A549 (cell line): ENCODE results near the gene AMDHD2. TPM values are rescaled to one million over a fixed set of nuclear protein-coding genes. Genes with fewer than 3 reads are reported as not detected.

Experiments
- ATAC-seq, 2 experiments: fragments of 200-7000 bp in 1 of 2; fragments of >200 bp in 1 of 2; cut with Nextera tagmentation in 1 of 2; cut with Tn5 transposase in 1 of 2; 3 replicates each; pipeline versions ENCODE4 v1.8.0 to v1.9.1; 2018 to 2020; ENCODE audit warnings: mild to moderate bottlenecking in 1 of 2, moderate library complexity in 1 of 2
- CTCF ChIA-PET: fragments of 300-600 bp; sonication (Branson Sonifier 250); formaldehyde crosslinking; extraction: SDS; loops from one replicate; lab custom pipeline; 2021; ENCODE audit warnings: antibody characterized with exemption, inconsistent platforms; lab: Yijun Ruan, JAX
- POLR2A ChIA-PET: fragments of 350-600 bp; formaldehyde crosslinking; extraction: SDS; loops from one replicate; lab custom pipeline; 2021; ENCODE audit warnings: antibody characterized with exemption, inconsistent platforms; lab: Yijun Ruan, JAX
- DNase-seq, 2 experiments: peaks; one replicate each; pipeline versions ENCODE4 v3.0.0 to v3.0.0-alpha.2; 2011 to 2016; ENCODE audit warnings: low read depth in 1 of 2, low spot score in 1 of 2
- FAIRE-seq: peaks from 2 replicates; lab custom pipeline; 2011; peaks lifted over from hg19 to GRCh38; lab: Jason Lieb, UNC
- H3K27ac ChIP-seq, 2 experiments: fragments of >200 bp; sonication (Bioruptor Twin); formaldehyde crosslinking; 3 replicates each; pipeline ENCODE4 v1.5.1; 2016 to 2017
- H3K4me1 ChIP-seq: fragments of >200 bp; sonication (Bioruptor Twin); formaldehyde crosslinking; 3 replicates; pipeline ENCODE4 v1.6.1; 2016
- H3K4me2 ChIP-seq: fragments of >200 bp; sonication (Bioruptor Twin); formaldehyde crosslinking; 3 replicates; pipeline ENCODE4 v1.6.1; 2016
- H3K4me3 ChIP-seq: fragments of >200 bp; sonication (Bioruptor Twin); formaldehyde crosslinking; 3 replicates; pipeline ENCODE4 v1.5.1; 2016
- H3K9me3 ChIP-seq: fragments of >200 bp; sonication (Bioruptor Twin); formaldehyde crosslinking; 3 replicates; pipeline ENCODE4 v1.6.1; 2016
- CHD2 ChIP-seq: fragments of 150-350 bp; IDR thresholded peaks from 2 replicates; pipeline ENCODE4 v1.6.1; 2014; ENCODE audit warnings: low read length; ENCODE audit not compliant: partially characterized antibody
- E2F6 ChIP-seq: IDR thresholded peaks from 2 replicates; pipeline ENCODE4 v1.6.1; 2012; ENCODE audit warnings: low read depth, borderline replicate concordance
- FOSB ChIP-seq: fragments of 250-450 bp; sonication (Bioruptor Pico); IDR thresholded peaks from 2 replicates; pipeline ENCODE4 v1.5.0; 2020; ENCODE audit warnings: mild to moderate bottlenecking, moderate library complexity
- GATA3 ChIP-seq: IDR thresholded peaks from 2 replicates; pipeline ENCODE4 v1.6.1; 2012; ENCODE audit warnings: borderline replicate concordance
- HDAC2 ChIP-seq: fragments of 200-600 bp; sonication (generic); IDR thresholded peaks from 2 replicates; pipeline ENCODE4 v1.6.1; 2016
- HOXB13 ChIP-seq: fragments of 250-450 bp; sonication (Bioruptor Pico); IDR thresholded peaks from 2 replicates; pipeline ENCODE4 v1.5.0; 2020; ENCODE audit warnings: low read depth, mild to moderate bottlenecking, moderate library complexity
- JUN ChIP-seq, 2 experiments: fragments of >200 bp; sonication (Bioruptor Twin); formaldehyde crosslinking; IDR thresholded peaks; 2 replicates in 1 of 2; 3 replicates in 1 of 2; pipeline ENCODE4 v1.6.1; 2016 to 2017
- JUNB ChIP-seq: fragments of >200 bp; sonication (Bioruptor Twin); formaldehyde crosslinking; IDR thresholded peaks from 2 replicates; pipeline ENCODE4 v1.6.1; 2016
- MAX ChIP-seq: IDR thresholded peaks from 2 replicates; pipeline ENCODE4 v1.6.1; 2012
- NR3C1 ChIP-seq: fragments of >200 bp; sonication (Bioruptor Twin); formaldehyde crosslinking; IDR thresholded peaks from 3 replicates; pipeline ENCODE4 v1.6.1; 2017
- RCOR1 ChIP-seq: fragments of 150-350 bp; IDR thresholded peaks from 2 replicates; pipeline ENCODE4 v1.6.1; 2014; ENCODE audit warnings: antibody characterized with exemption, low read length, low read depth
- RFX5 ChIP-seq: fragments of 450-650 bp; IDR thresholded peaks from 2 replicates; pipeline ENCODE4 v1.7.1; 2014; ENCODE audit warnings: antibody characterized with exemption, mild to moderate bottlenecking, moderate library complexity
- RNF2 ChIP-seq: fragments of 200-600 bp; sonication (generic); IDR thresholded peaks from 2 replicates; pipeline ENCODE4 v1.6.1; 2016; ENCODE audit warnings: low read depth, mild to moderate bottlenecking, antibody characterized with exemption, moderate library complexity, borderline replicate concordance
- SREBF2 ChIP-seq: fragments of 450-650 bp; IDR thresholded peaks from 2 replicates; pipeline ENCODE4 v1.6.1; 2014; ENCODE audit warnings: mild to moderate bottlenecking, moderate library complexity
- TP53 ChIP-seq: fragments of 250-450 bp; sonication (Bioruptor Pico); IDR thresholded peaks from 2 replicates; pipeline ENCODE4 v1.5.0; 2021; ENCODE audit warnings: mild to moderate bottlenecking, moderate library complexity
- ZC3H11A ChIP-seq: fragments of 450-650 bp; IDR thresholded peaks from 2 replicates; pipeline ENCODE4 v1.6.1; 2014; ENCODE audit warnings: antibody characterized with exemption, mild to moderate bottlenecking
- WGBS: methylation state at CpG from one replicate; pipeline ENCODE4 v1.1.6; 2017; ENCODE audit errors: missing lambda C conversion rate; 5-methylcytosine and 5-hydroxymethylcytosine counted together
- polyA plus RNA-seq, 4 experiments: library from polyadenylated mRNA; depleted of rRNA in 3 of 4; stranded (reverse); fragments of >200 nt; fragmentation: RNase III in 1 of 4; extraction: RNeasy Plus Mini Kit Qiagen cat#74134 plus additional on column Dnase treatment in 1 of 4; gene quantifications; 2 replicates in 3 of 4; 3 replicates in 1 of 4; pipeline ENCODE4 v1.2.3, GENCODE V29; 2011 to 2017
- TF ChIP-seq, protein P1 (sequence below): fragments of 450-650 bp; IDR thresholded peaks from 2 replicates; pipeline ENCODE4 v1.6.1; 2014; ENCODE audit warnings: antibody characterized with exemption
- TF ChIP-seq, protein P2 (sequence below): IDR thresholded peaks from 2 replicates; pipeline ENCODE4 v1.6.1; 2012
- TF ChIP-seq, protein P3 (sequence below): fragments of >200 bp; sonication (Bioruptor Twin); formaldehyde crosslinking; IDR thresholded peaks from 2 replicates; pipeline ENCODE4 v1.6.1; 2016

Gene AMDHD2
- polyA plus RNA-seq, 2 of the 4 experiments (the other 2 are of a cell fraction), result 6.6 to 28.8 TPM

DNA sequence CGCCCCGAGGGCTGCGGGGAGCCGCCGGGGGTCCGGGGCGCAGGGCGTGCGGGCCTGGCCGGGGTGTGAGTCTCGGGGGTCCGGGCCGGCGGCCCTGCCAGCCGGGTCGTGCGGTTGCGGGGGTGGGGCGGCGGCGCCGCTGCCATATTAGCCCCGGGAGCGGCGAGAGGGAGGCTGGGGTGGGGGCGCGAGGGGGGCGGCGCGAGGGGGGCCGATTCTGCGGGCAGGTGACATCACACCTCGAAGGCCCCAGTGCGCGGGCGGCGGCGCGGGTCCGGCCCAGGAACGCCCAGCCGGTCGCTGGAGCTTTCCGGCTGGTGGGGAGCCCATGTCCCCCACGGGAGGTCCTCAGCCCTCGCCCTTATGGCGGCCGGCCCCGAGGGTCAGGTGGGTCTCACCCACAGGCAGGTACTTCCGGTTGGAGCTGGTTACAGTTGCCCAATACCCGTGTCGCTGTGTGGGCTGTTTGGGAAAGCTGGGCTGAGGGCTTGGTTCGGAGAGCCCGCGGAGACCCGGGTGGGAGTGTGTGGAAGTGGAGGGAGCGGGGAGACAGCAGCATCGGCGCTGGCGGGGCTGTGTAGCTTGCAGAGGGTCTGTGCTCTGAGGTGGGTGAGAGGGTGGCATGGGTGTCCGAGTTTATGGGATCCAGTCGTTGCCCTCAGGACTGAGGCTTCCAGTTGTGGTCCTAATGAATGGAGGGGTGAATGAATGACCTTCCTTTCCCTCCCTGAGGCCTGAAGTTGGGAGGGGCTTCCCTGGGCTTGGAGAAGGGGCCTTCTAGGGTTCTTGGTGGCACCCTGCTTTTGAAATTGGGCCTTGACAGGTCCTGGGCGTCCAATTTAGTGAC, 5.6 kb upstream of the AMDHD2 start:
- H3K4me3 ChIP-seq, result peak overlapping the region; percentile 84
- DNase-seq (no peak), FAIRE-seq (no peak)

GRCh38 chr16:2515180-2515851, 4.9 kb upstream of the AMDHD2 start:
- FAIRE-seq (no peak), DNase-seq (no peak), ATAC-seq (no peak)
- WGBS, result 85% methylated on average over 13 of the region's 14 CpGs
- H3K4me2 ChIP-seq, result peak overlapping the region; percentile 99
- ChIA-PET POLR2A (interaction anchor here (0.6 kb wide), 1 partner anchor 225 kb away, joined by 3 read pairs; no protein-coding TSS in a partner anchor), CTCF (interaction anchor here (0.5 to 8.0 kb wide), 7 partner anchors 14 to 527 kb away, joined by 3 to 91 read pairs (median 4); partner anchors contain the start of genes ABCA3, CCNF and CEMP1)
- H3K27ac ChIP-seq, result peak overlapping the region; percentile 98 to 99; a peak in 4 of 6 replicates
- peak overlapping the region; percentile 84 for H3K4me3 ChIP-seq
- H3K9me3 ChIP-seq, result no peaks in the 10 kb centered on the region
- TF ChIP-seq, protein P1, sequence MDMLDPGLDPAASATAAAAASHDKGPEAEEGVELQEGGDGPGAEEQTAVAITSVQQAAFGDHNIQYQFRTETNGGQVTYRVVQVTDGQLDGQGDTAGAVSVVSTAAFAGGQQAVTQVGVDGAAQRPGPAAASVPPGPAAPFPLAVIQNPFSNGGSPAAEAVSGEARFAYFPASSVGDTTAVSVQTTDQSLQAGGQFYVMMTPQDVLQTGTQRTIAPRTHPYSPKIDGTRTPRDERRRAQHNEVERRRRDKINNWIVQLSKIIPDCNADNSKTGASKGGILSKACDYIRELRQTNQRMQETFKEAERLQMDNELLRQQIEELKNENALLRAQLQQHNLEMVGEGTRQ, result no peak
- TF ChIP-seq, protein P2, sequence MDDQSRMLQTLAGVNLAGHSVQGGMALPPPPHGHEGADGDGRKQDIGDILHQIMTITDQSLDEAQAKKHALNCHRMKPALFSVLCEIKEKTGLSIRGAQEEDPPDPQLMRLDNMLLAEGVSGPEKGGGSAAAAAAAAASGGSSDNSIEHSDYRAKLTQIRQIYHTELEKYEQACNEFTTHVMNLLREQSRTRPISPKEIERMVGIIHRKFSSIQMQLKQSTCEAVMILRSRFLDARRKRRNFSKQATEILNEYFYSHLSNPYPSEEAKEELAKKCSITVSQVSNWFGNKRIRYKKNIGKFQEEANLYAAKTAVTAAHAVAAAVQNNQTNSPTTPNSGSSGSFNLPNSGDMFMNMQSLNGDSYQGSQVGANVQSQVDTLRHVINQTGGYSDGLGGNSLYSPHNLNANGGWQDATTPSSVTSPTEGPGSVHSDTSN, result no peak
- no peak for TF ChIP-seq HDAC2
- no peak for TF ChIP-seq JUNB
- no peak for TF ChIP-seq ZC3H11A
- peaks cover 39% of the 10 kb centered on the region for H3K4me1 ChIP-seq

More for the DNA sequence above, 5.6 kb upstream of the AMDHD2 start:
- peaks cover 35% of the 10 kb centered on the region for H3K4me1 ChIP-seq
- peak overlapping the region; percentile 98 to 99 for H3K27ac ChIP-seq
- POLR2A ChIA-PET, result no interaction called here
- TF ChIP-seq TP53, result 0 out of 2 replicates have a peak, but pooled peaks have one; percentile 16
- TF ChIP-seq, protein P3, sequence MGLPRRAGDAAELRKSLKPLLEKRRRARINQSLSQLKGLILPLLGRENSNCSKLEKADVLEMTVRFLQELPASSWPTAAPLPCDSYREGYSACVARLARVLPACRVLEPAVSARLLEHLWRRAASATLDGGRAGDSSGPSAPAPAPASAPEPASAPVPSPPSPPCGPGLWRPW, result no peak
- TF ChIP-seq, all 56 proteins: peak for 1
- Histone ChIP-seq H3K9me3 (no peaks in the 10 kb centered on the region), H3K4me2 (peak overlapping the region; percentile 99)
- 12% methylated on average over 14 of the region's 63 CpGs for WGBS
- ATAC-seq, result no peak
- CTCF ChIA-PET, result interaction anchor here (0.7 to 8.0 kb wide), 4 partner anchors 13 to 158 kb away, joined by 3 to 91 read pairs (median 6); partner anchors contain the start of gene CEMP1

DNA sequence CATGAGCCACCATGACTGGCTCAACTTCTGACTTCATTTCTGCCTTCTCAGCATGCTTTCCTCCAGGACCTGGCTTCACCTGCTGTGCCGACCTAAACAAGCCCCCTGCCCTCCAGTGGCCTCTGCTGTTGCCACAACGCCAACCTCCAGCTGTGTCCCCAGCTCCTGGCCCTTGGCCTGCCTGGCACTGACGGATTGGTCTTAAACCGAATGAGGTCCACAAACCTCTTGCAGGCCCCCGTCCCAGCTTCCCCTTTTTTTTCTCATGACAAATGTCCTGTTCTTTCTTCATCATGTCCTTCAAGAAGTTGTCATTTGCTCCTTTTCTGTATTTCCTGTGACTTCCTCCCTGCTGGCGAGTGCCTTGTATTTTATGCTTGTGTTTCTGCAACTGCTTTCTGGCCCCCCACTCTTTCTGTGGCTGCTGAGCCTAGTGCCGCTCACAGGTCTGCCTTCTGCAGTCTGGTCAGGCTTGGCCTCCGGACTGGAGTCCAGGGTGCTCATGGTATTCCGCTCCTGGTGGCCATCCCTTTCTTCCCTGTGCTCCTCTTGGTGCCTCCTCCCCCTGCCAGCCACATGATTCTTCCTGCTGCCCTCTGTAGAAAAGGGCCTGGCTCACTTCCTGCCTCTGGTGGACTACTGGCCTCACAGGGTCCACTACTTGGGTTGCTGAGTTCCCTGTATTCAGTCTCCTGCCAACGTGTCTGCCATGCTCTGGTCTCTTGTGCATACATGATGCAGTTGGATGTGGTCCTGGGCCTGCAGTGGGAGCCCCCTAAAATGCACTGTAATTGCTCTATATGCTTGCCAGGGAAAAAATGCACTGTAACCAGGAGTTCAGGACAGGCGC, 3.6 kb upstream of the AMDHD2 start:
- no peak for TF ChIP-seq RNF2
- TF ChIP-seq MAX, result no peak
- TF ChIP-seq, all 56 proteins: peak for 0
- ATAC-seq (no peak), DNase-seq (no peak), FAIRE-seq (no peak)
- Histone ChIP-seq H3K27ac (peak overlapping the region in 1 of 2 experiments; percentile 21; a peak in 1 of 6 replicates), H3K4me1 (peaks cover 45% of the 10 kb centered on the region), H3K4me2 (peak overlapping the region; percentile 35), H3K9me3 (no peaks in the 10 kb centered on the region), H3K4me3 (no peak overlapping the region)
- 89% methylated on average over 10 of the region's 11 CpGs for WGBS
- ChIA-PET CTCF (interaction anchor here (1.2 to 8.0 kb wide), 2 partner anchors 15 to 176 kb away, joined by 3 to 91 read pairs; partner anchors contain the start of gene ABCA3), POLR2A (no interaction called here)

- Histone ChIP-seq H3K9me3 (no peaks in the 10 kb centered on the region), H3K4me1 (peaks cover 43% of the 10 kb centered on the region), H3K4me3 (no peak overlapping the region), H3K27ac (no peak overlapping the region), H3K4me2 (no peak overlapping the region)
- POLR2A ChIA-PET, result no interaction called here
- TF ChIP-seq GATA3, result no peak
- no peak for TF ChIP-seq RCOR1
- TF ChIP-seq FOSB (CRISPR knock-in tag), result no peak
- no peak for TF ChIP-seq E2F6
- TF ChIP-seq RFX5, result no peak
- TF ChIP-seq HOXB13 (CRISPR knock-in tag), result no peak
- no peak for TF ChIP-seq NR3C1
- TF ChIP-seq CHD2, result no peak
- TF ChIP-seq JUN (IDR thresholded peaks at IDR 0.05), result no peak
- no peak for TF ChIP-seq SREBF2
- no peak for ATAC-seq
- FAIRE-seq, result no peak
- DNase-seq, result no peak
- 82% methylated on average over 12 of the region's 12 CpGs for WGBS
- CTCF ChIA-PET, result interaction anchor here (0.5 to 3.6 kb wide), 4 partner anchors 13 to 178 kb away, joined by 3 to 13 read pairs (median 4); partner anchors contain the start of genes ABCA3 and CEMP1
These were observed 2.1 kb upstream of the AMDHD2 start for GRCh38 chr16:2517954-2518605.
